ENCODE measurements around the gene CIITA. TPM values are rescaled to one million over a fixed set of nuclear protein-coding genes. Genes with fewer than 3 reads are reported as not detected.

The CIITA gene
- total and polyA plus RNA-seq, 9 of the 15 experiments (the other 6 are each of a cell fraction or from before 2014, with no cell fraction given): 0.01 to 0.20 (median 0.11) TPM; not detected in 4

DNA sequence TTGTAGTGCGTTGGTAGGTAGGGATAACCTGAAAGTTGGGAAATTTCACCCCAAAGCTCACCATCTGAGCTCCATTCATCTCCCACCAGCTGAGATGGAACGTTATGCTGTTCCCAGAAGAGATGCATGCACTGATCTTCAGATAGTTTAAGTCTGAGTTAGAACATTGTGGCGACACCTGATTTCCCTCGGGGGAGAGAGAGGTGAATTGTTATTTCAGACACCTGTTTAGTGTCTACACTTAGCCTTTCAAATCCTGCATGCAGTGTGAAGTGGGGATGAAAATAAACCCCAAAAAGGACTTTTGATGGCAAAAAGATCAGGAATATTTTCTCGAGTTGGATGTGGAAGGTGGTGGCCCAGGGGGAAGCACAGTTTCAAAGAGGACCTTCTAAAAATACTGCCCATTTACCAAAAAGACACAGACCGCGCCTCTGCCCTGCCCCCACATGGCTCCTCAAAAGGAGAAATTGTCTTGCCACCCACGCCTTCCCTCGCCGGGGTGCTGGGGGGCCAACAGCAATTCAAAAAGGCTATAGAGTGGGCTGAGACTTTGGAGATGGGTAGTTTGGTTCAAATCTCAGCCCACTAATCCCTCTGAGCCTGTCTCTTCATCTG lies 11.4 kb downstream of the CIITA start:
- H3K9me3 ChIP-seq (replicated peaks; ENCODE audit: control insufficient read depth, insufficient read depth, low read depth, low read length): no peaks in the 10 kb centered on the region
- POLR2A ChIA-PET: interaction anchor here (0.6 kb wide), 1 partner anchor 1029 kb away, joined by 3 read pairs; no protein-coding TSS in a partner anchor
- H3K79me2 ChIP-seq (ENCODE audit: control insufficient read depth, insufficient read depth, low read length): no peaks in the 10 kb centered on the region
- no peaks in the 10 kb centered on the region for H4K20me1 ChIP-seq (replicated peaks; ENCODE audit: control insufficient read depth, insufficient read depth, low read length)
- FAIRE-seq: no peak
- ATAC-seq: no peak
- in situ Hi-C loops (cut with MboI): no loop called here
- H3K4me2 ChIP-seq (ENCODE audit: insufficient read depth, low read length): no peak overlapping the region
- 0% methylated on average over 10 of the region's 10 CpGs for WGBS (ENCODE audit: insufficient coverage, low coverage, missing lambda C conversion rate)
- BruUV-seq (replicated peaks): no TSS peak
- no peak overlapping the region for H3K9ac ChIP-seq (ENCODE audit: insufficient read depth in 1 of 2, low read depth in 2 of 2, low read length in 2 of 2)
- TF ChIP-seq EGR1 (conservative IDR thresholded peaks at IDR 0.05): peak; percentile 47
- no peak for TF ChIP-seq ZNF140 (CRISPR knock-in tag; IDR thresholded peaks at IDR 0.05)
- H3K36me3 ChIP-seq (ENCODE audit: control insufficient read depth, insufficient read depth, low read length): no peaks in the 10 kb centered on the region
- intact Hi-C loops (cut with micrococcal nuclease): no loop called here
- no peaks in the 10 kb centered on the region for H3K9me1 ChIP-seq (ENCODE audit: control insufficient read depth, insufficient read depth, low read length)
- CTCF ChIA-PET (ENCODE audit: low intra/inter-chr PET ratio): no interaction called here
- peaks cover 0 to 3% of the 10 kb centered on the region in 2 experiments; a peak in 1 of 5 replicates for H3K4me1 ChIP-seq (replicated peaks in 1 of 2; ENCODE audit: control insufficient read depth in 2 of 2, insufficient read depth in 2 of 2, low read length in 2 of 2)
- H3K27ac ChIP-seq (ENCODE audit: extremely low read depth, low read depth, low read length): no peak overlapping the region
- no peak overlapping the region for H3K4me3 ChIP-seq
- DNase-seq (ENCODE audit: extremely low read depth in 1 of 4, low spot score in 3 of 4): no peak
- H3K27me3 ChIP-seq (ENCODE audit: control insufficient read depth in 2 of 2, insufficient read depth in 2 of 2, low read length in 2 of 2): peaks cover 2 to 11% of the 10 kb centered on the region in 2 experiments
- H2AFZ ChIP-seq (ENCODE audit: low read depth, low read length): no peak overlapping the region

DNA sequence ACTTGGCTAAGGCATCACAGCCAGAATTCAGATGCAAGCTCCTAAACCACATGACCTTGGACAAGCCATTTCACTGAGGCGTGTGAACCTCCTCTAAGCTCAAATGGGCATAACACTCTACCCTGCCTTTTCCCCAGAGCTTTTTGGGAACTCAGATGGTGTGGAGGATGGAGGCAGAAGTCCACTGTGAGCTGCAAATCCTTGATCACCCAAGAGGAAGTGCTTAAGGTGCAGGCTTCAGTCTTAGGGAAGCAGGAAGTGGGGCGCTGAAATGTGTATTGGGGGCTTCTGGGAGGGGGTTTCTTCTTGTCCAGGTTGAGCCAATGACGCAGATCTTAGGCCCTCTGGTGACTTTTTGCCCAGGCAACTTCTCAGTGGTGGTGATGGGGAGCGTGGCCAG lies 12.9 kb downstream of the CIITA start:
- no peak for ATAC-seq
- Histone ChIP-seq H4K20me1 (replicated peaks; ENCODE audit: control insufficient read depth, insufficient read depth, low read length) (peaks cover under 1% of the 10 kb centered on the region; the same call in 1 of the 2 replicates), H3K36me3 (ENCODE audit: control insufficient read depth, insufficient read depth, low read length) (no peaks in the 10 kb centered on the region), H3K4me2 (ENCODE audit: insufficient read depth, low read length) (no peak overlapping the region), H3K27ac (ENCODE audit: extremely low read depth, low read depth, low read length) (no peak overlapping the region), H3K27me3 (ENCODE audit: control insufficient read depth in 2 of 2, insufficient read depth in 2 of 2, low read length in 2 of 2) (peaks cover 2 to 4% of the 10 kb centered on the region in 2 experiments), H3K79me2 (ENCODE audit: control insufficient read depth, insufficient read depth, low read length) (no peaks in the 10 kb centered on the region), H3K4me1 (replicated peaks in 1 of 2; ENCODE audit: control insufficient read depth in 2 of 2, insufficient read depth in 2 of 2, low read length in 2 of 2) (peaks cover 0 to 3% of the 10 kb centered on the region in 2 experiments; a peak in 1 of 5 replicates), H3K9me1 (ENCODE audit: control insufficient read depth, insufficient read depth, low read length) (no peaks in the 10 kb centered on the region), H3K4me3 (no peak overlapping the region), H3K9ac (ENCODE audit: insufficient read depth in 1 of 2, low read depth in 2 of 2, low read length in 2 of 2) (no peak overlapping the region), H3K9me3 (replicated peaks; ENCODE audit: control insufficient read depth, insufficient read depth, low read depth, low read length) (no peaks in the 10 kb centered on the region), H2AFZ (ENCODE audit: low read depth, low read length) (no peak overlapping the region)
- in situ Hi-C loops (cut with MboI): no loop called here
- POLR2A ChIA-PET: no interaction called here
- FAIRE-seq: no peak
- no peak for DNase-seq (ENCODE audit: extremely low read depth in 1 of 4, low spot score in 3 of 4)
- 3% methylated on average over 4 of the region's 4 CpGs for WGBS (ENCODE audit: insufficient coverage, low coverage, missing lambda C conversion rate)
- CTCF ChIA-PET (ENCODE audit: low intra/inter-chr PET ratio): no interaction called here
- intact Hi-C loops (cut with micrococcal nuclease): no loop called here
- TF ChIP-seq SPI1 (IDR thresholded peaks at IDR 0.05; ENCODE audit: borderline replicate concordance, low read depth, low read length): peak; percentile 33; the same call in 1 of the 2 replicates
- TF ChIP-seq MAX (CRISPR knock-in tag; IDR thresholded peaks at IDR 0.05): no peak
- BruUV-seq (replicated peaks): no TSS peak
